Inflammatory macrophage (primary cell): Measurements from ENCODE around the gene GGNBP2.
"Not testable (repeated sequence)": the region's sequence is repeated elsewhere in the genome, so short reads cannot be mapped to it uniquely, and the experiment has no call there.

Experiments used
- DNase-seq, 2 donors: peaks; one replicate each; pipeline ENCODE4 v3.0.0-alpha.2; 2020 to 2022
- total RNA-seq, 18 experiments: gene quantifications; one replicate each; lab custom pipeline; 2026; ENCODE audit warnings: mixed read lengths in 6 of 18, inconsistent platforms in 2 of 18; lab: John Stamatoyannopoulos, UW

The GGNBP2 gene
- total RNA-seq = 43.8 to 114 (median 77.7) reads per million in 18 experiments

- DNase-seq = peak; percentile 91 to 98
Observed at GRCh38 chr17:36544307-36545076, at the start of gene GGNBP2. TSS of gene GGNBP2 (plus strand) at chr17:36544919. CDS start at chr17:36545725, 806 bp downstream.

GRCh38 chr17:36495076-36495578 lies 49.6 kb upstream of the GGNBP2 start:
- no peak for DNase-seq

- no peak for DNase-seq
Observed at GRCh38 chr17:36496018-36496789, 48.5 kb upstream of the GGNBP2 start.

- no peak for DNase-seq
Observed at GRCh38 chr17:36498155-36498554, 46.6 kb upstream of the GGNBP2 start.

- no peak for DNase-seq
Observed at GRCh38 chr17:36498560-36499300, 46.0 kb upstream of the GGNBP2 start.

- no peak for DNase-seq
Observed at GRCh38 chr17:36500745-36501225, 43.9 kb upstream of the GGNBP2 start.

GRCh38 chr17:36501351-36501750 lies 43.4 kb upstream of the GGNBP2 start:
- no peak for DNase-seq

- no peak for DNase-seq
Observed at GRCh38 chr17:36501963-36502362, 42.8 kb upstream of the GGNBP2 start.

GRCh38 chr17:36503456-36504155 lies 41.1 kb upstream of the GGNBP2 start:
- DNase-seq = no peak

- no peak for DNase-seq
Observed at GRCh38 chr17:36504156-36504545, 40.6 kb upstream of the GGNBP2 start.

GRCh38 chr17:36505171-36505570 lies 39.5 kb upstream of the GGNBP2 start:
- no peak for DNase-seq

GRCh38 chr17:36506249-36506826 lies 38.4 kb upstream of the GGNBP2 start:
- DNase-seq = no peak

- no peak for DNase-seq
Observed at GRCh38 chr17:36506831-36507230, 37.9 kb upstream of the GGNBP2 start.

- no peak for DNase-seq
Observed at GRCh38 chr17:36507266-36507665, 37.5 kb upstream of the GGNBP2 start.

- DNase-seq = not testable (repeated sequence)
Observed at GRCh38 chr17:36508439-36508838, 36.3 kb upstream of the GGNBP2 start.

GRCh38 chr17:36509272-36509985 lies 35.3 kb upstream of the GGNBP2 start:
- no peak for DNase-seq

GRCh38 chr17:36510636-36511035 lies 34.1 kb upstream of the GGNBP2 start:
- no peak for DNase-seq

- DNase-seq = no peak
Observed at GRCh38 chr17:36511216-36511615, 33.5 kb upstream of the GGNBP2 start.

GRCh38 chr17:36512641-36513040 lies 32.1 kb upstream of the GGNBP2 start:
- no peak for DNase-seq

- DNase-seq = no peak
Observed at GRCh38 chr17:36514856-36515255, 29.9 kb upstream of the GGNBP2 start.

- DNase-seq = no peak
Observed at GRCh38 chr17:36515837-36516236, 28.9 kb upstream of the GGNBP2 start.
